Measurements from ENCODE around the gene MFAP2.

The MFAP2 gene, protein sequence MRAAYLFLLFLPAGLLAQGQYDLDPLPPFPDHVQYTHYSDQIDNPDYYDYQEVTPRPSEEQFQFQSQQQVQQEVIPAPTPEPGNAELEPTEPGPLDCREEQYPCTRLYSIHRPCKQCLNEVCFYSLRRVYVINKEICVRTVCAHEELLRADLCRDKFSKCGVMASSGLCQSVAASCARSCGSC

DNA sequence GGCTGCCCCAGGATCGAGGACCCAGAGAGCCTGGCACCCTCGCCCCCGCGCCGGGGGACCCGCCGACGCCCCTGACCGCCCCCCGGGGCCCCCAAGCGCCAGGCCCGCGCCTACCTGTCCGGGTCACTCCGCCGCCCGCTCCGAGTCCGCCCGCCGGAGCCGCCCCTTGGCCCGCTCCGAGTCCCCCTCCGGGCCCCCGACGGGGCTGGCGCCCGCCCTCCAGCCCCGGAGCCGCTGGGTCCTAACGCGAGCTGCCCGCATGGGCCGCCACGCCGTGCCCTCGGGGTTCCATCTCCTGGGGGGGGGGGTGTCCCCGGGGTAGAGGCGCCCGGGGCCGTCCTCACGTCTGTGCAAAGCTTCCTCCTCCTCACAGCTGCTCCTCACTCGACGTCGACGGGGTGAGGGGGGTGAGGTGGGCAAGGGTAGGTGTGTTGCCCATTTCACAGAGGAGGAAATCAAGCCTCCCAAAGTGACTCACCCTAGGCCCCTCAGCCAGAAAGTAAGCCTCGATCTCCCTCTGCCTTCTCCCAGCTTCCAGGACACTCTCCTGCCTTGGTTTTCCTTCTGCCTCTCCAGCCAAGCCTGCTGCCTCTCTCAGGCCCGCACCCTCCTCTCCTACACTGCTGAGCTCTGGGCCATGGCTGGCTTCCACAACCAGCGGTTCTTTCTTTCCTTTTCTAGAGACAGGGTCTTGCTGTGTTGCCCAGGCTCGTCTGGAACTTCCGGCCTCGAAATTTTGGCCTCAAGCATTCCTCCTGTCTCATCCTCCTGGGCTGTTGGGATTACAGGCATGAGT is at the start of gene MFAP2:
TSS of gene MFAP2 (minus strand) at position 148 of the 796 bp plus-strand sequence. CDS start 2,347 bp downstream, outside the sequence.
- DNase-seq = peak in 1 of 14 donors; percentile 6

GRCh38 chr1:17030206-17030605 is 49.8 kb upstream of the MFAP2 start:
- no peak for DNase-seq

- DNase-seq = no peak
These were observed 48.3 kb upstream of the MFAP2 start for GRCh38 chr1:17028662-17029188.

- DNase-seq = no peak
These were observed 47.5 kb upstream of the MFAP2 start for GRCh38 chr1:17027900-17028299.

GRCh38 chr1:17027403-17027802 is 47.0 kb upstream of the MFAP2 start:
- no peak for DNase-seq

GRCh38 chr1:17024721-17025120 is 44.3 kb upstream of the MFAP2 start:
- DNase-seq = no peak

DNA sequence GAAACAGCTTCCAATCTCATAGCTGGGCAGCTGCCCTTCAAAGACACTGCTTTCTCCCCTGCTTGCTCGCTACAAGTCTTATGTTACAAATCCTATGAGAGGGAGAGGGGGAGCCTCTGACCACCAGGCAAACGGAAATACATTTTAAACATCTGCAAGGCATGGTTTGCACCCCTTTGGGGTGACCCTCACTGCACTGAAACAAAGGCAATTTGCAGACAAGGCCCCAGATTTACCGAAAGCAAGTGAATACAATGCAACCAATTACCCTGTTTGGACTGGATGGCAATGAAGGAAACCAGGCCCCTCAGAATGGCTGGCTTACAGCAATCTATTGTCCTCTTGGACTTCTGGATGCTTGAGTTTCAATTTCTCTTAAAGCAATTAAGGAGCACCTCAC is 43.2 kb upstream of the MFAP2 start:
- no peak for DNase-seq

DNA sequence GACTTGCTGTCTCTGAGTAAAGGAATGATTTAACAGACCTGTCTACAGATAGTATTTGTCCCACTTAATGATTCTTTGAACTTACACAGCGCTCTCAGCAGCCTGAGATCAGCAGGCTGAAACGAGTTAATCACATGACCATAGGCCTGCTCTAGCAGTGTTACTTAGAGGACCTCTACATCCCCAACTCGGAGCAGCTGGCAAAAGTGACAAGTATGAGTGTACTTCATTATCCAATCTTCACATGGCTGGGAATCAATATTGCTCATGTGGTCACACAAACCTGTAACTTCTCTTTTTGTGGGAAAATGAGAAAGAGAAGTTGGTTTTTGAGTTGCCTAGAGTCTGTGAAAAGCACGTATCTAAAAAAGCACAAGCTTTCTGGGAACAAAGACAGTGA is 42.7 kb upstream of the MFAP2 start:
- no peak for DNase-seq

- no peak for DNase-seq
These were observed 41.5 kb upstream of the MFAP2 start for GRCh38 chr1:17021896-17022295.

DNA sequence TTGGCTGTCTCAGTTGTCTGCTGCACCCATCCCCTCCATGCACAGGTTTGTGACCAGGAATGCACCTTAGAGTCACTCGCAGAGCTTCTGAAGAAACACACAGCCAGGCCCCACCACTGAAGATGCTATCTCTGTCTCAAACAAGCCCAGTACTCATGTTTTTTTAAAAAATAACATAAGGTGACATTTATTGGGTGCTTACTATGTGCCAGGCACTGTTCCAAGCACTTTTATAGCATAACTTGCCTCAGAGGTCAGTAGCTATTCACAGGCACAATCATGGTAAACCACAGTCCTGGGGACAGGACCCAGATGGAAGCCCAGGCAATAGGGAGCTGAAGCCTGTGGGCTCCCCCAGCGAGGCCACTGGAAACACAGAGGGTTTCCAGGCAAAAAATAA is 40.1 kb upstream of the MFAP2 start:
- DNase-seq = no peak

DNA sequence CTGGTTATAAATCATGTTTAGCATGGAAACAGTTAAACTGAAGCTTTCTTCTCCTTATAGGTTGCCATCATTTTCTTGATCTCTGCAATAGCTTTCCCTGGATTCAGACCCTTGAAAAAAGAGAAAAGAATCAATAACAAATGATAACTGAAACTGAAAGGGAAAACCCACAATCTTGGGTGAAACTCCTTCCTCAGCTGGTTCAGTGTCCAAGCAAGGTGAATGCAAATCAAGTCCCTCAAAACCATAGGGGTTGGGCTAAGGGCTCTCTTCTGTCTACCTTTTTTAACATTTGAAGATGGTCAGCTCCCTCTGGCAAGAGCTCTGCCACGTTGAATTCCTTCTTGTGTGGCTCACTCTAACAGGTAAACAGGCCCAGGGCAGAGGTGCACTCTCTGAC is 38.4 kb upstream of the MFAP2 start:
- DNase-seq = no peak

DNA sequence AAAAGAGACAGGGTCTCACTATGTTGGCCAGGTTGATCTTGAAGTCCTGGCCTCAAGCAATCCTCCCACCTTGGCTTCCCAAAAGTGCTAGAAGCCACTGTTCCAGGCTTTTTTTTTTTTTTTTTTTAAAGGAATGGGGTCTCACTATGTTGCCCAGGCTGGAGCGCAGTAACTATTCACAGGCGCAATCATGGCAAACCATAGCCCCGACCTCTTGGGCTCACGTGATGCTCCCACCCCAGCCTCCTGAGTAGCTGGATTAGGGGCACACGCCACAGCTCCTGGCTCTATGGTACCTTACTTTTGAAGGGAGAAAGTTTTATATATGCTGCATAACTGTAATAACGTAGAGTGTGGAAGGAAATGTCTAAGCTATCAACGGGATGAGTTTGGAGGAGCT is 37.0 kb upstream of the MFAP2 start:
- no peak for DNase-seq

- no peak for DNase-seq
These were observed 35.9 kb upstream of the MFAP2 start for GRCh38 chr1:17016317-17016661.

DNA sequence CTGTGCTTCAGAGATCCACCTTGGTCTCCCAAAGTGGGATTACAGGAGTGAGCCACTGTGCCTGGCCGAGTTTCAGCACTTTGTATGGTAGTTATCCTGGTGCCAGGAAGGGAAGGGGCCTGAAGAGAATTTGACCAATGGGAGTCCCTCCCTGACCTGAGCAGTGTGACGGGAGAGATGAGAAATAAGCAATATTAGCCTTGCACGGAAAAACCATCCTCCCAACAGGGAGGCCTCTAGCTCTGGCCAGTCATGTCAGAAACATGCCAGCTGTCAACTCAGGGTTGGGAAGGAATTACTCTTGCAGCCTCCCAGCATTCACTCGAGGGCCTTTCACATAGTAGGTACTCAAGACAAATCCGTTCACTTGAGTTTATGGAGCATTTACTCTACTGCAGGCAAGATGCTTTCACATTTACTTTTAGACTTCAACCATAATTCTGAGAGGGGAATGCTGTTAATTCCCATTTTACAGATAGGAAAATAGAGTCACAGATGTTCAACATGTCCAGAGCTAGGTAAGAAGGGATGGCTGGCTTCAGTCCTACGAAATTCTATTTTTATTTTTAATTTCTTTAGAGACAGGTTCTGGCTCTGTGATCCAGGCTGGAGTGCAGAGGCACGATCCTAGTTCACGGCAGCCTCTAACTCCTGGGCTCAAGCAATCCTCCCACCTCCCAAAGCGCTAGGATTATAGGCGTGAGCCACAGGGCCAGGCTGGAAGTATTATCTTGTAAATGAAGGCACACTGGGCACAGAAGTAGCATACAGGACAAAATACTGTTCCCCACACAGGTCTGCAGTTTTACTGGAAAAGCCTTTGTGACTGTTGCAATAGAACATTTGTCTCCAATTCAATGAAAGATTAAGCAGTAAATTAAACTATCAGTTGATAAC is 34.5 kb upstream of the MFAP2 start:
- DNase-seq = no peak

GRCh38 chr1:17013491-17014320 is 33.3 kb upstream of the MFAP2 start:
- peak in 7 of 14 donors; percentile 1 to 40 (median 8) for DNase-seq

GRCh38 chr1:17012775-17013490 is 32.5 kb upstream of the MFAP2 start:
- DNase-seq = no peak

GRCh38 chr1:17011439-17012307 is 31.3 kb upstream of the MFAP2 start, which contains the start of gene ATP13A2:
Gene ATP13A2, minus strand, starts transcription at chr1:17011928. Its CDS starts 190 bp downstream, at chr1:17011738.
- DNase-seq = peak in 13 of 14 donors; percentile 10 to 89 (median 66)

DNA sequence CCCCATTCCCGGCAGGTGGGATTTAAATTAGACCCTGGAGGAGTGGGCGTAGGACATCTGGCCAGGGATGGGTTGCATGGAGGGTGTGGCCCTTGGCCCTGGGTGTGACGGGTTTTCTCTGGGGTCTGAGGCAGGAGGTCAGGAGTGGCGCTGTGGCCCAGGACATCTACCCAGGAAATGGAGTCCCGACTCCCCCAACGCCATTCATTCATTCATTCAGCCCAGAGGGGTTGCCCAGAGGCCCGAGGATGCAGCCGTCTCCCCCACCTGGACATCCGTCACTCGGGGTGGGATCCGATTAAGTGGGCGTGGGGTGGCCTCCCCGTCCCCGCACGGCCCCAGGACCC is 30.6 kb upstream of the MFAP2 start:
- no peak for DNase-seq

GRCh38 chr1:17009706-17010105 is 29.3 kb upstream of the MFAP2 start:
- DNase-seq = no peak

DNA sequence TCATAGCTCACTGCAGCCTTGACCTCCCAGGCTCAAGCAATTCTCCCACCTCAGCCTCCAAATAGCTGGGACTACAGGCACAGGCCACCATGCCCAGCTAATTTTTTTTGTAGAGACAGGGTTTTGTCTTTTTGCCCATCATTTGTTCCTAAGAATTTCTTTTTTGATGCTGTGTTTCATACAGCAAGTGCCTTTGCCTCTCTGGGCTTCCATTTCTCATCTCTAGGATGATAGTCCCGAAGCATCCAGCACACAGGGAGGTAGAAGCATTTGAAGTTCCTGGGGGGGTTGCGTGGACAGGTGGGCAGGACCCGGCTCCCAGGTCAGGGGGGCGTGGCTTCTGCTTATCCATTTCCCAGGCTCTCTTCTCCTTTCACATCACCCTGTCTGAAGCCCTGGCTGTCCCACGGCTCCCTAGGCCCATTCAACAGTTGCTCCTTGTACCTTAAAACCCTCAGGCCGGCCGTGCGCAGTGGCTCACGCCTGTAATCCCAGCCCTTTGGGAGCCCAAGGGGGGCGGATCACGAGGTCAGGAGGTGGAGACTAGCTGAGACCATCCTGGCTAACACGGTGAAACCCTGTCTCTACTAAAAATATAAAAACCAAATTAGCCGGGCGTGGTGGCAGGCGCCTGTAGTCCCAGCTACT is 27.9 kb upstream of the MFAP2 start:
- no peak for DNase-seq
